ENCODE measurements around the gene TNFAIP1.

TNFAIP1 gene

GRCh38 chr17:28371245-28372202 is 36.0 kb downstream of the TNFAIP1 start, which contains the start of gene SARM1:
Gene SARM1, plus strand, starts transcription at chr17:28371694. Its CDS starts 339 bp downstream, at chr17:28372033.
- DNase-seq (ENCODE audit: low spot score) = peak; percentile 32

DNA sequence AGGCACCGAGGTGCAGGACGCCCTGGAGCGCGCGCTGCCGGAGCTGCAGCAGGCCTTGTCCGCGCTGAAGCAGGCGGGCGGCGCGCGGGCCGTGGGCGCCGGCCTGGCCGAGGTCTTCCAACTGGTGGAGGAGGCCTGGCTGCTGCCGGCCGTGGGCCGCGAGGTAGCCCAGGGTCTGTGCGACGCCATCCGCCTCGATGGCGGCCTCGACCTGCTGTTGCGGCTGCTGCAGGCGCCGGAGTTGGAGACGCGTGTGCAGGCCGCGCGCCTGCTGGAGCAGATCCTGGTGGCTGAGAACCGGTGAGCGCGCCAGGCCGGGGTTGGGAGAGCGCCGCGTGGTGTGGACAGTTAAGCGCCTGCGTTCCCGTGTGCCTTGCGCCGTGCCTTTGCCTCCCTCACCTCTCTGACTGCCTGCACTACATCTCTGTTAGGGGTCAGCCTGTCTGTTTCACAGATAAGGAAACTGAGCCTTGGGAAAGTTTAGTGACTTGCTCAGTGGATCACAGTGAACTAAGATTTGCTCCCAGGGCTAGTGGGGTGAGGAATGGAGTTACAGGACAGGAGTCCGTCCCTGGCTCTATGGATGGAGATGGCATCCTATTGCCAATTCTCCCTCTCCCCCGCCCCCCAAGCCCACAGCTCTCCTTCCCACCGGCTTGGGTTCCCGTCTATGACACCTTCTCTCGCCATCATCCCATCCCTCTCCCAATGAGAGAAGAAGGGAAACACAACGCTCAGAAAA is 36.8 kb downstream of the TNFAIP1 start:
- DNase-seq (ENCODE audit: low spot score) = no peak

DNA sequence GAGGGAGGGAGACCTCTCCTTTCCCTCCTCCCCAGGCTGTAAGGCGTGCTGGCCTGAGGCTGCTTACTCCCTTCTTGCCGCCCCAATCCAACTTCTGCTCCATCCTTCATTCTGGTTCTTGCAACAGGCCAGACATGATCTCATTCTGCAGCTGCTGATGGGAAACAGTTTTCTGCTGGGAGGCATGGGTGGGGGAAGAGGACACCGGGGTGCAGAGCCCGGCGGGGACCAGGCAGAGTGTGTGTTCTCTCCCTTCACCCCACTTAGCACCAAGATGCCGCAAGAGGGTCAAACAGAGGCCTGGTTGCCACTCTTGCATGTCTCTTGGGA is 37.3 kb downstream of the TNFAIP1 start:
- DNase-seq (ENCODE audit: low spot score) = no peak

GRCh38 chr17:28379814-28380801 is 44.5 kb downstream of the TNFAIP1 start:
- DNase-seq (ENCODE audit: low spot score) = no peak

- DNase-seq (ENCODE audit: low spot score) = no peak
Measured at GRCh38 chr17:28381141-28381825, 45.7 kb downstream of the TNFAIP1 start.

- peak; percentile 73 for DNase-seq (ENCODE audit: low spot score)
Measured at GRCh38 chr17:28384281-28385036, 48.9 kb downstream of the TNFAIP1 start.

GRCh38 chr17:28385037-28385400 is 49.5 kb downstream of the TNFAIP1 start:
- DNase-seq (ENCODE audit: low spot score) = peak; percentile 18

DNA sequence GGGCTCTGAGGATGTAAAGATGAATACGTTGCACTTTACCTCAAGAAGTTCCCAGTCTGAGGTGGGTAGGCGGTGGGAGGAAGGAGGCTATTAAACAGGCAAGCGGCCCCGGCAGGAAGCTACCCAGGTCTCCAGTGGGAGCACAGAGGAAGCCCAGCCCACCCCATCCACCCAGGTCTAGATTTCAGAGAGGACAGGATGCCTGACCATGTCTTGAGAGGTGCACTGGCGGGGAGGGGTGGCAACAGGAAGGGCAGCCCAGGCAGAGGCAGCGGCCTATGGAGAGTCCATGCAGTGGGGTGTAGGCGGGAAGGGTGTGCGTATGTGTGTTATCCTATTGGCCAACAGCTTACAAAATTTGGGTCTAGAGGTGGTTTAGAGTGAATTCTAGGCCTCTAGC is 49.8 kb downstream of the TNFAIP1 start:
- no peak for DNase-seq (ENCODE audit: low spot score)

DNA sequence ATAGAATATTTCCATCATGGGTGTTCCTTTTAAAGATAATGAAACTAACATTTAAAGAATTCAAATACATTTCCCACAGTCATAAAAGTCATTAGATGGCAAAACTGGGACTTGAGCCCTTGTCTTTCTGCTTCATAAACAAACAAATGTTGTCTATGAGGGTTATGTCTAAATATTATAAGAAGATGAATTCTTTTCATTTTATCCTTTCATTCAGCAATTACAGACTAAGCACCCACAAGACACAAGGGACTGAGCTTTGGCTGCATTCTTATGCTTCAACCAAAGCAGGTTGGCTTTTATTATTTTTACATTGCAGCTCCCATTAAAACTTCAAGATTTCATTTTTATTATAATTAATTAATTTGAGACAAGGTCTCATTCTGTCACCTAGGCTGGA is 50.8 kb downstream of the TNFAIP1 start:
- no peak for DNase-seq (ENCODE audit: low spot score)

GRCh38 chr17:28388106-28388505 is 52.5 kb downstream of the TNFAIP1 start:
- no peak for DNase-seq (ENCODE audit: low spot score)

- DNase-seq (ENCODE audit: low spot score) = no peak
Measured at GRCh38 chr17:28390141-28390540, 54.6 kb downstream of the TNFAIP1 start.

DNA sequence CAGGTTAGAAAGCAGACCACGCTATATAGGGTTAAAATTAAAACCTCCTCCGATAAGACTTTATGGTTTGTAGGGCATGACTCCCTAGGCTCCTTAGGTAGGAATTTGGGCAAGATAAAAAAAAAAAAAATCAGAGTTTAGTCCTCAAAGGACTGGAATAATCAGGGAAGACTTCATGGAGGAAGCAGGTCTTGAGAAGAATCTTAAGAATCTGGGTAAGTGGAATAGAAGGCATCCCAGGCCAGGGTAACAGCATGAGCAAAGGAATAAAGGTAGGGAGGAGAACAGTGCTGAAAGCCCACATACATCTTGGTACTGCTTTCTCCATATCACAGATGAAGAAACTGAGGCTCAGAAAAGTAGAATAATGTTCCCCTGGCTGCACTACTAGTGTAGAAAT is 55.0 kb downstream of the TNFAIP1 start:
- no peak for DNase-seq (ENCODE audit: low spot score)

DNA sequence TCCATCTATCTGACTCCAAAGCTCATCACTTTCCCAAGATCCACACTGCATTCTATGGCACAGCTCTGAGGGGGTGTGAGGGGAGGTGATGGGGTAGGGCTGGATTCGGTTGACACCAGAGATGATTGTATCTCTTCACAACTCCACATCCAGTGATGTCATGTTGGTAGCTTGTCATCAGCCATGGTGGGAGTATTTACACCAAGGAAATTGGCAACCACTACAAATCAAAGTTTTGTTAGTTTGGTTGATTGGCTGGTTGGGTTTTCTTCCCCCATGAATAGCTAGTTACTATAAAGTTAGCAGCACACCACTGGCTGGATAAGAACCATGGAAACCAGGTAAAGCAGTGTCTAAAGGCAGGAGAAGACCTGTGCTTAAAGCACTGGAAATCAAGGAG is 55.4 kb downstream of the TNFAIP1 start:
- DNase-seq (ENCODE audit: low spot score) = no peak

DNA sequence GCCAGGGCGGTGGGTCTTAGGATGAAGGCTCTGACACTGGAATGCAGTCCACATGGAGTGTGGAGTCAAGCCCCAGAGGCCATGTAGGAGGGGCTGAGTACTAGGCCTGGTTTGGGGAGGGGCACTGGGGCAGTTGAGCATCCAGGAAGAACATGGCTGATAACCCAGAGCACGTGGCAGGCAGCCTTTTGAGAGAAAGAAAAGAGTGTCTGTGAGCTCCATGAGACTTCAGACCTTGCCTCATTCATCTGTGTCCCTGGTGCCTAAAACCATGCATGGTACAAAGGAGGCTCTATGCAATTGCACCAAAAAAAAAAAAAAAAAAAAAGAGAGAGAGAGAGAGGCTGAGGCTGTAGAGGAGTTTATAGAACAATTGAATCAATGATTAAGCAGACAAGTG is 55.8 kb downstream of the TNFAIP1 start:
- no peak for DNase-seq (ENCODE audit: low spot score)

GRCh38 chr17:28392491-28392890 is 56.9 kb downstream of the TNFAIP1 start:
- DNase-seq (ENCODE audit: low spot score) = no peak

DNA sequence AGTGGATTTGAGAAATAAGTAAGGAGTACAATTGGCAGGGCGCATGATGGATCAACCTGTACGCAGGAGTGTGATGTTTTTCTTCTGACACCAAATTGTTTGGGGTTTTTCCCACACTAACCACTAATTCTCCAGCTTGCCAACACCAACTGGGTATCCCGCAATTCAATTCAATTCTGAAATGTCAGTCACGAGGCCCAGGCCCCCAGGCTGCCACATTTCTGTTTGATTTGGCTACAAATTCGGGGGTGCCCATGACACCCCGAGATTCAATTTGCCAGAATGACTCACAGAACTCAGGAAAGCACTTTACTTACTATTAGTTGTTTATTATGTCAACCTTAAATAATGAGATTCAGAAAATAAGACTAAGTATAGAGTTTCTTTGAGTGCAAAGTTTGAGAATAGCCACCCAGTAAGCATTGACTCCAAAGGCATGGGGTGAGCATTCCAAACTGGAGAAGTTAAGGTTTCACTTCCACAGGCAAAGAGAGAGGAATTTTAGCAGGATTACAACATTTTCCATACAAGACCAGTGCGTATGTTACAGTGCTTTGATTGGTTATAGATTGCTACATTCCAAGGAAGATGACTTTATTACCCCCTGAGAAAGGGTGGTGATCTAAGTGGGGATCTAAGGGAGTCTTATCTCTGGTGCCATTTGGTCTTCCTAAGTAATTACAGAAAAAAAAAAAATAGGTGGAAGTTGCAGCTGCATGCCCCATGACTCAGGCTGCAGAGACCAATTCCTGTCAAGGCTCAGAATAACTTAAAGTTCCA is 59.0 kb downstream of the TNFAIP1 start:
- DNase-seq (ENCODE audit: low spot score) = no peak

DNA sequence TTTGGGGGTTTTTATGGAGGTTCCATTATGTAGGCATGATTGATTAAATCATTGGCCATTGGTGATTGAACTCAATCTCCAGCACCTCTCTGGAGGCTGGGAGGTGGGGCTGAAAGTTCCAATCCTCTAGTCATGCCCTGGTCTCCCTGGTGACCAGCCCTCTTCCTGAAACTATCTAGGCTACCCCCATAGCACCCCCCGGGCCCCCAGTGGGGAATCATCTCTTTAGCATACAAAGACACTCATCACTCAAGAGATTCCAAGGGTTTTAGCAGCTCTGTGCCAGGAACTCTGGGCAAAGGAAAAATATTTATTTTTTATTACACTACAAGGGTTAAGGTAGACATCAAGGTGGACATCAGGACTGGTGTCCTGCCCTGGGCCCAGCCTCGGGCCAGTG is 59.9 kb downstream of the TNFAIP1 start:
- DNase-seq (ENCODE audit: low spot score) = no peak

GRCh38 chr17:28395968-28396367 is 60.4 kb downstream of the TNFAIP1 start:
- DNase-seq (ENCODE audit: low spot score) = no peak

All from LoVo (cell line).